ENCODE results near the gene RYR1.
"Not testable (repeated sequence)": the region's sequence is repeated elsewhere in the genome, so short reads cannot be mapped to it uniquely, and the experiment has no call there.

Gene RYR1

GRCh38 chr19:38592940-38593339 lies 159.4 kb downstream of the RYR1 start:
- H2AFZ ChIP-seq (ENCODE audit: low read depth, low read length) = no peak overlapping the region
- no peaks in the 10 kb centered on the region for H3K9me3 ChIP-seq (ENCODE audit: insufficient read depth, low read length)
- no peak overlapping the region for H3K27ac ChIP-seq (ENCODE audit: low read length)
- no peak overlapping the region for H3K4me3 ChIP-seq (ENCODE audit: low read length)
- H3K27me3 ChIP-seq (ENCODE audit: low read depth, low read length) = no peaks in the 10 kb centered on the region
- peaks cover 48% of the 10 kb centered on the region for H3K36me3 ChIP-seq (replicated peaks; ENCODE audit: low read depth, low read length)
- H3K4me2 ChIP-seq (ENCODE audit: low read length) = no peak overlapping the region
- H3K9ac ChIP-seq (ENCODE audit: low read length) = no peak overlapping the region
- TF ChIP-seq CTCF (IDR thresholded peaks at IDR 0.05; ENCODE audit: low read depth, low read length) = no peak
- TF ChIP-seq EZH2phosphoT487 (IDR thresholded peaks at IDR 0.05; ENCODE audit: low read depth) = no peak
- no peaks in the 10 kb centered on the region for H3K4me1 ChIP-seq (ENCODE audit: low read length)
- H3K79me2 ChIP-seq (ENCODE audit: low read length) = no peaks in the 10 kb centered on the region
- no peaks in the 10 kb centered on the region for H4K20me1 ChIP-seq (ENCODE audit: insufficient read depth, low read length)

GRCh38 chr19:38596057-38596981 lies 162.8 kb downstream of the RYR1 start:
- Histone ChIP-seq H3K9me3 (ENCODE audit: insufficient read depth, low read length) (no peaks in the 10 kb centered on the region), H3K4me2 (ENCODE audit: low read length) (no peak overlapping the region), H3K36me3 (replicated peaks; ENCODE audit: low read depth, low read length) (peaks cover 45% of the 10 kb centered on the region), H3K4me3 (ENCODE audit: low read length) (no peak overlapping the region), H3K79me2 (ENCODE audit: low read length) (no peaks in the 10 kb centered on the region), H2AFZ (ENCODE audit: low read depth, low read length) (no peak overlapping the region), H3K27me3 (ENCODE audit: low read depth, low read length) (no peaks in the 10 kb centered on the region), H4K20me1 (ENCODE audit: insufficient read depth, low read length) (no peaks in the 10 kb centered on the region), H3K27ac (ENCODE audit: low read length) (no peak overlapping the region), H3K9ac (ENCODE audit: low read length) (no peak overlapping the region), H3K4me1 (ENCODE audit: low read length) (no peaks in the 10 kb centered on the region)
- TF ChIP-seq CTCF (IDR thresholded peaks at IDR 0.05; ENCODE audit: low read depth, low read length) (no peak), EZH2phosphoT487 (IDR thresholded peaks at IDR 0.05; ENCODE audit: low read depth) (no peak)

- Histone ChIP-seq H3K9ac (ENCODE audit: low read length) (no peak overlapping the region), H4K20me1 (ENCODE audit: insufficient read depth, low read length) (no peaks in the 10 kb centered on the region), H2AFZ (ENCODE audit: low read depth, low read length) (no peak overlapping the region), H3K79me2 (ENCODE audit: low read length) (no peaks in the 10 kb centered on the region), H3K36me3 (replicated peaks; ENCODE audit: low read depth, low read length) (peaks cover 50% of the 10 kb centered on the region), H3K27ac (ENCODE audit: low read length) (no peak overlapping the region), H3K4me2 (ENCODE audit: low read length) (no peak overlapping the region), H3K9me3 (ENCODE audit: insufficient read depth, low read length) (no peaks in the 10 kb centered on the region), H3K27me3 (ENCODE audit: low read depth, low read length) (no peaks in the 10 kb centered on the region), H3K4me3 (ENCODE audit: low read length) (no peak overlapping the region), H3K4me1 (ENCODE audit: low read length) (no peaks in the 10 kb centered on the region)
- TF ChIP-seq CTCF (IDR thresholded peaks at IDR 0.05; ENCODE audit: low read depth, low read length) = no peak
- TF ChIP-seq EZH2phosphoT487 (IDR thresholded peaks at IDR 0.05; ENCODE audit: low read depth) = no peak
These were observed 163.6 kb downstream of the RYR1 start for GRCh38 chr19:38597075-38597474.

- H3K27me3 ChIP-seq (ENCODE audit: low read depth, low read length) = no peaks in the 10 kb centered on the region
- no peaks in the 10 kb centered on the region for H4K20me1 ChIP-seq (ENCODE audit: insufficient read depth, low read length)
- no peak overlapping the region for H3K4me2 ChIP-seq (ENCODE audit: low read length)
- no peak overlapping the region for H3K4me3 ChIP-seq (ENCODE audit: low read length)
- no peak overlapping the region for H3K27ac ChIP-seq (ENCODE audit: low read length)
- H2AFZ ChIP-seq (ENCODE audit: low read depth, low read length) = no peak overlapping the region
- no peaks in the 10 kb centered on the region for H3K79me2 ChIP-seq (ENCODE audit: low read length)
- H3K4me1 ChIP-seq (ENCODE audit: low read length) = no peaks in the 10 kb centered on the region
- peaks cover 44% of the 10 kb centered on the region for H3K36me3 ChIP-seq (replicated peaks; ENCODE audit: low read depth, low read length)
- TF ChIP-seq CTCF (IDR thresholded peaks at IDR 0.05; ENCODE audit: low read depth, low read length) = no peak
- TF ChIP-seq EZH2phosphoT487 (IDR thresholded peaks at IDR 0.05; ENCODE audit: low read depth) = no peak
- H3K9ac ChIP-seq (ENCODE audit: low read length) = no peak overlapping the region
- no peaks in the 10 kb centered on the region for H3K9me3 ChIP-seq (ENCODE audit: insufficient read depth, low read length)
These were observed 166.2 kb downstream of the RYR1 start for GRCh38 chr19:38599722-38600121.

GRCh38 chr19:38602856-38603255 lies 169.4 kb downstream of the RYR1 start:
- not testable (repeated sequence) for H2AFZ ChIP-seq (ENCODE audit: low read depth, low read length); H3K9me3 ChIP-seq (ENCODE audit: insufficient read depth, low read length); H3K9ac ChIP-seq (ENCODE audit: low read length); H3K4me1 ChIP-seq (ENCODE audit: low read length); H3K4me3 ChIP-seq (ENCODE audit: low read length); H3K4me2 ChIP-seq (ENCODE audit: low read length); H4K20me1 ChIP-seq (ENCODE audit: insufficient read depth, low read length); H3K79me2 ChIP-seq (ENCODE audit: low read length); H3K27ac ChIP-seq (ENCODE audit: low read length); H3K27me3 ChIP-seq (ENCODE audit: low read depth, low read length)
- H3K36me3 ChIP-seq (replicated peaks; ENCODE audit: low read depth, low read length) = peaks cover 45% of the 10 kb centered on the region

Data from OCI-LY3 (cell line).